HUES48 (cell line): ENCODE data around the gene ANKS1A.
A peak's percentile ranks its signal among the peaks of the same experiment; 100 is the strongest.
"Not testable (repeated sequence)": the region's sequence is repeated elsewhere in the genome, so short reads cannot be mapped to it uniquely, and the experiment has no call there.

Experiments
- H3K27ac ChIP-seq: one replicate; pipeline ENCODE4 v1.7.0; 2013; ENCODE audit warnings: low read depth, low read length, inconsistent platforms
- H3K27me3 ChIP-seq: 2 replicates; pipeline ENCODE4 v1.6.1; 2013; ENCODE audit warnings: mild to moderate bottlenecking, low read length; ENCODE audit not compliant: control insufficient read depth, insufficient read depth
- H3K36me3 ChIP-seq: 2 replicates; pipeline ENCODE4 v1.6.1; 2013; ENCODE audit warnings: low read length; ENCODE audit not compliant: control insufficient read depth, insufficient read depth
- H3K4me1 ChIP-seq: 2 replicates; pipeline ENCODE4 v1.6.1; 2013; ENCODE audit warnings: mild to moderate bottlenecking, low read length; ENCODE audit not compliant: control insufficient read depth, insufficient read depth
- H3K4me3 ChIP-seq: 2 replicates; pipeline ENCODE4 v1.5.1; 2013; ENCODE audit warnings: mild to moderate bottlenecking, low read depth, low read length
- H3K9ac ChIP-seq: 2 replicates; pipeline ENCODE4 v1.6.1; 2013; ENCODE audit warnings: mild to moderate bottlenecking, low read depth, low read length, moderate library complexity
- H3K9me3 ChIP-seq: 2 replicates; pipeline ENCODE4 v1.6.1; 2013; ENCODE audit warnings: low read length; ENCODE audit not compliant: control insufficient read depth, insufficient read depth

Gene ANKS1A

GRCh38 chr6:34888874-34889555 lies at the start of gene ANKS1A:
Gene ANKS1A, plus strand, starts transcription at chr6:34889255. Its CDS starts 148 bp downstream, at chr6:34889403.
- peak within 1 kb of the TSS; percentile 97 for H3K27ac ChIP-seq
- H3K9me3 ChIP-seq, result no peaks in the 10 kb centered on the region
- peak within 1 kb of the TSS; percentile 90 for H3K9ac ChIP-seq
- no peaks in the 10 kb centered on the region for H3K27me3 ChIP-seq
- peaks cover 12% of the 10 kb centered on the region for H3K36me3 ChIP-seq
- peaks cover 6% of the 10 kb centered on the region; the same call in 1 of the 2 replicates for H3K4me1 ChIP-seq
- H3K4me3 ChIP-seq, result peak within 1 kb of the TSS; percentile 93

- Histone ChIP-seq H3K4me3 (no peak overlapping the region), H3K36me3 (peaks cover 54% of the 10 kb centered on the region), H3K4me1 (no peaks in the 10 kb centered on the region), H3K9me3 (no peaks in the 10 kb centered on the region), H3K27ac (no peak overlapping the region), H3K9ac (no peak overlapping the region), H3K27me3 (no peaks in the 10 kb centered on the region)
Measured at GRCh38 chr6:34839666-34840352, 49.2 kb upstream of the ANKS1A start.

- H3K4me3 ChIP-seq, H3K9ac ChIP-seq, H3K9me3 ChIP-seq, H3K4me1 ChIP-seq, H3K27ac ChIP-seq, H3K27me3 ChIP-seq: not testable (repeated sequence)
- peaks cover 18% of the 10 kb centered on the region for H3K36me3 ChIP-seq
Measured at GRCh38 chr6:34849066-34849465, 40.0 kb upstream of the ANKS1A start.

- H3K9ac ChIP-seq, result no peak overlapping the region
- H3K4me3 ChIP-seq, result no peak overlapping the region
- no peaks in the 10 kb centered on the region for H3K4me1 ChIP-seq
- no peaks in the 10 kb centered on the region for H3K27me3 ChIP-seq
- H3K27ac ChIP-seq, result no peak overlapping the region
- H3K36me3 ChIP-seq, result peaks cover 27% of the 10 kb centered on the region
- no peaks in the 10 kb centered on the region for H3K9me3 ChIP-seq
Measured at GRCh38 chr6:34851361-34851760, 37.7 kb upstream of the ANKS1A start.

GRCh38 chr6:34852406-34853085 lies 36.5 kb upstream of the ANKS1A start:
- Histone ChIP-seq H3K9ac (no peak overlapping the region), H3K4me1 (no peaks in the 10 kb centered on the region), H3K27ac (no peak overlapping the region), H3K4me3 (no peak overlapping the region), H3K9me3 (no peaks in the 10 kb centered on the region), H3K36me3 (peaks cover 36% of the 10 kb centered on the region), H3K27me3 (no peaks in the 10 kb centered on the region)

GRCh38 chr6:34855463-34855862 lies 33.6 kb upstream of the ANKS1A start:
- Histone ChIP-seq H3K27me3 (no peaks in the 10 kb centered on the region), H3K27ac (no peak overlapping the region), H3K4me1 (no peaks in the 10 kb centered on the region), H3K36me3 (peaks cover 64% of the 10 kb centered on the region), H3K9me3 (no peaks in the 10 kb centered on the region), H3K9ac (no peak overlapping the region), H3K4me3 (no peak overlapping the region)

GRCh38 chr6:34858681-34859080 lies 30.4 kb upstream of the ANKS1A start:
- peaks cover 68% of the 10 kb centered on the region for H3K36me3 ChIP-seq
- no peak overlapping the region for H3K4me3 ChIP-seq
- H3K9ac ChIP-seq, result no peak overlapping the region
- no peaks in the 10 kb centered on the region for H3K9me3 ChIP-seq
- H3K27ac ChIP-seq, result no peak overlapping the region
- H3K27me3 ChIP-seq, result no peaks in the 10 kb centered on the region
- H3K4me1 ChIP-seq, result no peaks in the 10 kb centered on the region

- H3K4me3 ChIP-seq, result no peak overlapping the region
- no peaks in the 10 kb centered on the region for H3K4me1 ChIP-seq
- H3K9me3 ChIP-seq, result no peaks in the 10 kb centered on the region
- H3K36me3 ChIP-seq, result peaks cover 77% of the 10 kb centered on the region
- no peak overlapping the region for H3K9ac ChIP-seq
- no peaks in the 10 kb centered on the region for H3K27me3 ChIP-seq
- H3K27ac ChIP-seq, result no peak overlapping the region
Measured at GRCh38 chr6:34859951-34860350, 29.1 kb upstream of the ANKS1A start.

GRCh38 chr6:34860776-34861175 lies 28.3 kb upstream of the ANKS1A start:
- H3K36me3 ChIP-seq, result peaks cover 77% of the 10 kb centered on the region
- no peak overlapping the region for H3K9ac ChIP-seq
- no peaks in the 10 kb centered on the region for H3K4me1 ChIP-seq

GRCh38 chr6:34864007-34864406 lies 25.0 kb upstream of the ANKS1A start:
- Histone ChIP-seq H3K27me3 (no peaks in the 10 kb centered on the region), H3K27ac (no peak overlapping the region), H3K4me3 (no peak overlapping the region), H3K4me1 (no peaks in the 10 kb centered on the region), H3K36me3 (peaks cover 64% of the 10 kb centered on the region), H3K9me3 (no peaks in the 10 kb centered on the region), H3K9ac (no peak overlapping the region)

More at GRCh38 chr6:34860776-34861175, 28.3 kb upstream of the ANKS1A start:
- Histone ChIP-seq H3K4me3 (no peak overlapping the region), H3K9me3 (no peaks in the 10 kb centered on the region), H3K27ac (no peak overlapping the region), H3K27me3 (no peaks in the 10 kb centered on the region)

- Histone ChIP-seq H3K4me3 (no peak overlapping the region), H3K27ac (no peak overlapping the region), H3K36me3 (peaks cover 60% of the 10 kb centered on the region), H3K4me1 (no peaks in the 10 kb centered on the region), H3K9me3 (no peaks in the 10 kb centered on the region), H3K27me3 (no peaks in the 10 kb centered on the region), H3K9ac (no peak overlapping the region)
Measured at GRCh38 chr6:34865107-34865506, 23.9 kb upstream of the ANKS1A start.
